HG03196 (cell line): ENCODE data around the gene C12orf56.
A peak's percentile ranks its signal among the peaks of the same experiment; 100 is the strongest.

ENCODE experiments used
- ATAC-seq: cut with Tn5 transposase; IDR thresholded peaks from one replicate; pipeline ENCODE4 v1.9.1; 2021; ENCODE audit not compliant: unreplicated experiment

The C12orf56 gene

GRCh38 chr12:64390275-64390851 lies at the start of gene C12orf56:
Gene C12orf56 (minus strand): TSS chr12:64390758. CDS start chr12:64390565, 193 bp downstream.
- no peak for ATAC-seq

GRCh38 chr12:64440100-64440499 lies 49.5 kb upstream of the C12orf56 start:
- ATAC-seq: no peak

- no peak for ATAC-seq
These were observed 43.4 kb upstream of the C12orf56 start for GRCh38 chr12:64433915-64434314.

GRCh38 chr12:64431791-64432190 lies 41.2 kb upstream of the C12orf56 start:
- ATAC-seq: no peak

GRCh38 chr12:64430886-64431285 lies 40.3 kb upstream of the C12orf56 start:
- no peak for ATAC-seq

- ATAC-seq: no peak
These were observed 38.4 kb upstream of the C12orf56 start for GRCh38 chr12:64428956-64429355.

- ATAC-seq: no peak
These were observed 37.4 kb upstream of the C12orf56 start for GRCh38 chr12:64427988-64428387.

GRCh38 chr12:64419696-64420095 lies 29.1 kb upstream of the C12orf56 start:
- ATAC-seq: no peak

- no peak for ATAC-seq
These were observed 27.7 kb upstream of the C12orf56 start for GRCh38 chr12:64418209-64418608.

- no peak for ATAC-seq
These were observed 23.3 kb upstream of the C12orf56 start for GRCh38 chr12:64413884-64414283.

GRCh38 chr12:64412459-64412858 lies 21.9 kb upstream of the C12orf56 start:
- ATAC-seq: no peak

GRCh38 chr12:64411427-64411826 lies 20.9 kb upstream of the C12orf56 start:
- no peak for ATAC-seq

- ATAC-seq: no peak
These were observed 17.0 kb upstream of the C12orf56 start for GRCh38 chr12:64407342-64408223.

- peak; percentile 27 for ATAC-seq
These were observed 14.1 kb upstream of the C12orf56 start for GRCh38 chr12:64404470-64405256.

- peak; percentile 99 for ATAC-seq
These were observed 13.3 kb upstream of the C12orf56 start, which contains the start of gene XPOT for GRCh38 chr12:64403707-64404469. Gene XPOT (plus strand): TSS chr12:64404392. CDS start chr12:64410036, 5,644 bp downstream.

- no peak for ATAC-seq
These were observed 11.6 kb upstream of the C12orf56 start for GRCh38 chr12:64402181-64402580.

- no peak for ATAC-seq
These were observed 9.5 kb upstream of the C12orf56 start for GRCh38 chr12:64400041-64400440.

- no peak for ATAC-seq
These were observed 5.2 kb upstream of the C12orf56 start for GRCh38 chr12:64395739-64396138.

GRCh38 chr12:64392221-64392620 lies 1.7 kb upstream of the C12orf56 start:
- no peak for ATAC-seq

GRCh38 chr12:64389154-64389553 lies 1.4 kb downstream of the C12orf56 start:
- no peak for ATAC-seq
